ENCODE measurements around the gene CAPG.

DNA sequence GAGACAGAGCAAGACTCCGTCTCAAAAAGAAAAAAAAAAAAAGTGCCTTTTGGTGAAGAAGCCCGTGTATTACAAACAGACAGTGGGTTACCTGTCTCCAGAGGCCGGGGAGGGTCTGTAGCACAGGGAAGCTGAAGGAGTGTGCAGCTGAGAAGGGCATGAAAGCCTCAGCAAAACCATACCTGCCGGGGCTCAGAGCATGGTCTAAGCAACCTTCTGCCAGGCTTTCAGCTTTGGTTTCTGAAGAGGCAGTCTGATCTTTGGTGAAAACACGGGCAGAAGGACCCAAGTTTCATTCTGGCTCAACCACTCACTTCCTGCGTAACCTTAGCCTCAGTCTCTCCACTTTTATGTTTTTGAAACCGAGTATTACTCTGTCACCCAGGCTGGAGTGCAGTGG lies 29.8 kb upstream of the CAPG start:
- TF ChIP-seq GATA2 (IDR thresholded peaks at IDR 0.05; ENCODE audit: low read depth, low read length) (no peak), GATA3 (IDR thresholded peaks at IDR 0.05; ENCODE audit: low read depth, low read length) (no peak)
